GM19035 (cell line): Measurements from ENCODE around the gene MYOM1.

Experiments
- ATAC-seq: cut with Tn5 transposase; IDR thresholded peaks from one replicate; pipeline ENCODE4 v1.9.1; 2021; ENCODE audit not compliant: unreplicated experiment

MYOM1 gene

DNA sequence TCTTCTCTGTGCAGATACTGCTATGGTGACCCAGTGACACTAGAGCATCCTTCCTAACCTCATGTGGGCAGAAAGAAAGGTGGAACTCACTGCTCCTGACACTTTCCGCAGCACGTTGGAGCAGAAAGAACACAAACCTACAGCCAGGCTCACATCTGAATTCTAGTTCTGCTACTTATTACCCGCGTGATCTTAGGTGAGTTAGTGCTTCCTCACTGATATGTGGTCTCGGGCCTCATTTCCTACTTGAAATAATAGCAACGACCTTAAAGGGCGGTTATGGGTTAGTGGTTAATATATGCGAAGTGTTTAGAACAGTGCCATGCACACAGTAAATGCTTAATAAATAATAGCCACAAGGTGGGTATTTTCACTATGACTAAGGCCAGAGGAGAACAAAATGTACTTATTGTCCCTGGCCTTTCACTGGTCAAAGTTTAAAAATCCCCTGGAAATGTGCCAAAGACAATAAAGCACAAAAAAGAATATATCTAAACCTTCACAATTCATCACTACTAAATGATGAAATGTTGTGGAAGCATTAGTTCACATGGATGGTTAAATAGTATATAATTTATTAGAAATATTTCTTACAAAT, 66.6 kb downstream of the MYOM1 start:
- peak; percentile 71 for ATAC-seq

GRCh38 chr18:3152294-3152693, 67.5 kb downstream of the MYOM1 start:
- no peak for ATAC-seq

DNA sequence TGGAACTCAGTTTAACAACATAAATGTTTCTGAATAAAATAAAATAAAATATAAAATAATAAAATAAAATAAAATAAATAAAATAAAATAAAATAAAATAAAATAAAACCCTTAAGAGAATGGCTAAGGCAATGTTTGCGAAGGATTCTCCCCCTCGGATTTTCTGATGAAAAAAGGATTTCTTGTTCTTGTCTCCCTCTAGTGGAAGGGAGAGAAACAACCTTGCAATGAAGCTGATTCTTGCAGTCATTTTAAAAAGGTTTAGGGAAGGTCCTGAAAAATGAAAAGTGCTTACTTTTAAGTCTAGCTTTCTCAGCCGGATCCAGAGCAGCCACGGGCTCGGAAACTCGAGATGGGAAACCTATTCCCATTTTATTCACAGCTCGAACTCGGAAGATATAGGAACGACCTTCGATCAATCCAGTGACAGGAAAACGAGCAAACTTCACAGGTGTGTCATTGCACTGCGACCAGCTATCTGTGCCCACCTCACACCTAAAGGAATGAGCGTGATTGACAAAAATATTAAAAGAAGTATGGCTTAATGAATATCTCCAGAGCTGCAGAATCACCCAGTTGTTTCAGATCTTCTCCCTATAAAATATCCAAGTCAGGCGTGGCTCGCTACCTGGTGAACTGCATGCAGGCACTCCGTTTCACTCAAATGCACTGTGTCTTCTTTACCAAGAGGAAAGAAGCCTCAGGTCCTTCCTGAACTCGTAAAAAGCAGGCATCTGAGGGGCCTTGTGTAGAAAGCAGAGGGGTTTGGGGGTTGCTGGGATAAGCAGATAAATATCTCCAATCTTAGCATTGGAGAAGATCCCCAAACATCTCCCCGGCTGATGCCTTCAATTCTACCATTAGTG, 68.1 kb downstream of the MYOM1 start:
- ATAC-seq, result no peak

GRCh38 chr18:3150688-3151087, 69.1 kb downstream of the MYOM1 start:
- ATAC-seq, result no peak

DNA sequence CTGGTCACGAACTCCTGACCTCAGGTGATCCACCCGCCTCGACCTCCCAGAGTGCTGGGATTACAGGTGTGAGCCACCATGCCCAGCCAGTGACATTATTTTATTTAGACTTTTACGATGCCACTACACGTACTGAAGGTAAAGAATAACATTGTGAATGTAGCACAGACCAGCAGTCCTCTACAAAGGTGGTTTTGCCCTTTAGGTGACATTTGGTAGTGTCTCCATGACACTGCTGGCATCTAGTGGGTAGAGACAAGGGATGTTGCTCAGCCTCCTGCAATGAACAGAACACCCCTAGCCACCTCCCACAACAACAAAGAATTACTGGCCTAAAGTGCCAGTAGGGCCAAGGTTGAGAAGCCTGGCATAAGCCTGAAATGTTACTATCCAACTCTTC, 69.5 kb downstream of the MYOM1 start:
- no peak for ATAC-seq

GRCh38 chr18:3148930-3149535, 70.7 kb downstream of the MYOM1 start:
- no peak for ATAC-seq

DNA sequence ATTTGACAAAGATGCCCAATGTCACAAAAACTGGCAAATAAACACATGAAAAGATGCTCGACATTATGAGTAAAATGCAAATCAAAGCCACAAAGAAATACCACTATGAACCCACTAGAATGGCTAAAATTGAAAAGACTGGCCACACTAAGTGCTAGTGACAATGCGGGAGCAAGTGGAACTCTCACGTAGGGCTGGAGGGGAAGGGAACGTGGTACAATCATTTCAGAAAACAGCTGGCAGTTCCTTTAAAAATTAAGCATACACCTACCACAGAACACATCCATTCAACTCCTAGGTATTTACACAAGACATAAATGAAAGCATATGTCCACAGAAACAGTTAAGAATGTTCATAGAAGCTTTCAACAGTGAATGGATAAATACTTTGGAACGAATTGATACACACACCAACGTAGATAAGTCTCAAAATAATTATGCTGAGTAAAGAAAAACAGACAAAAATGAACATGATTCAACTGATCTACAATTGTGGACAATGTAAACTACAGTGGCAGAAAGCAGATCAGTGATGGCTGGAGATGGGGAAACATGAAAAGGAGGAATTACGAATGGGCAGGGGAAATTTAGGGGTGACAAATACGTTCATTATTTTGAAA, 71.7 kb downstream of the MYOM1 start:
- ATAC-seq, result no peak

- no peak for ATAC-seq
Observed at GRCh38 chr18:3140986-3141639, 78.7 kb downstream of the MYOM1 start.

DNA sequence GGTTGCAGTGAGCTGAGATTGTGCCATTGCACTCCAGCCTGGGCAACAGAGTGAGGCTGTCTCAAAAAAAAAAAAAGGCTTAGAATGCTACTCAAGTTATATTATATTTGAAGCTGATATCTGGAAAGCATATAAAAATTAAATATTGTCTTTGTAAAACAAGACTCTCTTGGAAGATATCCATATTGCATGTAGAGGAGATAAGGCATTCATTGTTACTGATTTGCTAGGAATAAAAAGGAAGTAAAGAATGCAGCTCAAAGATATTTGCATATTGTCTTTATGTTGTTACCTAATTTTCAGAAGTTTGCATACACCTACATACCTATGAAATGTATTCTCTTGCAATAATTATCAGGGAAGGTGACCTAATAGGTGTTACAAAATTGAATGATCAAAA, 79.4 kb downstream of the MYOM1 start:
- no peak for ATAC-seq

DNA sequence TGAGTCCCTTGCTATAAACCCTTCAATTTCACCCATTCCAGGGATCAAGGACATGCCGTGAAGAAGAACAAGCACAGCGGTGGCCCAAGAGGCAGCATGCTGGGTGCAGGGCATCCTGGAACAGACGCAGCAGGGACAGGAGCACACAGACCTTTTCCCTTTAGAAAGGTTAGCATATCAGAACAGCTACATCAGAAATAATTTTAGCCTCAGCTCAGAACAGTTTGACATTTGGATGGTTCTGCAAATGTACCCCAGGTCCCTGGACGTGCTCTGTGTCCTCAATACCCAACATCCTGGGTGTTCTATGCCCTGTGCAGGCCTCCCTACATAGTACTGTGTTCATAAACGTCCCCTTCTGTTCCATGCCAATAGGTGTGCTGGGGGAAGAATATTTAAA, 80.4 kb downstream of the MYOM1 start:
- no peak for ATAC-seq

DNA sequence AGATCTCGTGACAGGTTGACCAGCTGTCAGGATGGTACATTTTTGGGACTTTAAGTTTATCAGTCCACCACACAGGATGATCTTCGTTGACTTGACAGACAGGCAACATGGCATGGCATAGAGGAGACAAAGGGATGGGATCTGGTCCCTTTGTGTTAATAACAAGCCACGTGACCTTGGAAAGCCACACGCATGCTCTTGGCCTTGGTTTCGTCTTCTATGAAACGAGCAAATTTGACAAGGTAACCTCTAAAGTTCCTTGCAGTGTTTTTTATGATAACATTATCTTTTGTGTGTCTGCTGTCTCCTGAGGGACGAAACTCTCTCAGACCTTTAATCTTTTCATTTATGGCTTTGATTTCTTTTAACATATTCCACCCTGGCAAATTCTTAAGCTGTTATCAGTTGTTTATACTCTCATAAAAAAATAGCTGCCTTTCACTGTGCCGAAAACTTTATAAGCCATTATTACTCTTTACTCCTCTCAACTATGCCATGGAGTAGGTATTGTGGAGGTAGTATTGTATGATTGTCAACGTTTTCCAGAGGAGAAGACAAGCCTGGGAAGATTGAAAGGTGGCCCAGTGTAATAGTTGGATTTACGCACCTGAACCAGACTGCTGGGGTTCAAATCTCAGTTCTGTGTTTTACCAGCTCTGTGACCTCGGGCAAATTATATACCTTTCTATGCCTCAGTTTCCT, 81.3 kb downstream of the MYOM1 start:
- ATAC-seq, result no peak

DNA sequence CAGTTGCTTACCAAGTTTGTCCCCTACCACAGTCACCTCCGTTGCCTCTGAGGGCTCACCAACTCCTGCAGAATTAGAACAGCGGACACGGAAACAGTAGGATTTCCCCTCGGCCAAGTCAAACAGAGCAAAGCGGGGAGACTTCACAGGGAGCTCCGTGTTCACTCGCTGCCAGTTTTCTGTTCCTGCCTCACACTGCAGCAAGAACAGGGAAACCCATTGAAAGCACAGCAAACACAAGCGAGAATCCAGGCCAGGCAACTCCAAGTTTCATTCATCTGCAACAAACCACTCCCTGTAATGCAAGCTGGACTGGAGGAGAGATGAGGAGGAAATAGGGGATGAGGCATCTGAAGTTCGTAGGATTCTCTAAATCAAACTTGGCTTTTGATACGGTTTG, 84.2 kb downstream of the MYOM1 start:
- ATAC-seq, result no peak

DNA sequence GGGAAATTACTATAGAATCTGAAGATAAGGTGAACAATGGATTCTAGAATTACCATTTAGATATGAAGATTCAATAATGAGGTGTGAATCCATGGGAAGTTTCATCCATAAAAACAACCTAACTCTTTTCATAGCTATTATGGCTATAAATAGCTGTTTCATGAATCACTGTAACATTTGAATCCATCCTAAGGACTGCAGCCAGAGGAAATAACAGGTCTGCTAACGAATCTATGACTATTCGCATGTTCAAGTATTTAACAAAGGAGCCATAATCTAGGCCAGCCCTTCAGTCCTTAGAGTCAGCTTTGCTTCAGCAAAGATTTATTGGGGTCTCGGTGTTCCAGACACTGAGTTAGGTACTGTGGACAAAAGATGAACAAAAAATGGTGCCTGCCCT, 87.1 kb downstream of the MYOM1 start:
- no peak for ATAC-seq

DNA sequence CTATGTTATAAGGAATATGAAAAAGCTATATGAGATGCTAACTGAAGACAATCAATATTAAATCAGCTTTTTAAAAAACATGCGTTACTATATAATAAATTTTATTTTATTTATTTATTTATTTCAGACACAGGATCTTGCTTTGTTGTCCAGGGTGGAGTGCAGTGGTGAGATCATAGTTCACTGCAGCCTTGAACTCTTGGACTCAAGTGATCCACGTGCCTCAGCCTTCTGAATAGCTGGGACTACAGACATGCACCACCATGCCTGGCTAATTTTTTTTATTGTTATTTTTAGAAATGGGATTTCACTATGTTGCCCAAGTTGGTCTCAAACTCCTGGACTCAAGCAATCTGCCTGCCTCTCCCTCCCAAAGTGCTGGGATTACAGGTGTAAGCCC, 89.4 kb downstream of the MYOM1 start:
- no peak for ATAC-seq

DNA sequence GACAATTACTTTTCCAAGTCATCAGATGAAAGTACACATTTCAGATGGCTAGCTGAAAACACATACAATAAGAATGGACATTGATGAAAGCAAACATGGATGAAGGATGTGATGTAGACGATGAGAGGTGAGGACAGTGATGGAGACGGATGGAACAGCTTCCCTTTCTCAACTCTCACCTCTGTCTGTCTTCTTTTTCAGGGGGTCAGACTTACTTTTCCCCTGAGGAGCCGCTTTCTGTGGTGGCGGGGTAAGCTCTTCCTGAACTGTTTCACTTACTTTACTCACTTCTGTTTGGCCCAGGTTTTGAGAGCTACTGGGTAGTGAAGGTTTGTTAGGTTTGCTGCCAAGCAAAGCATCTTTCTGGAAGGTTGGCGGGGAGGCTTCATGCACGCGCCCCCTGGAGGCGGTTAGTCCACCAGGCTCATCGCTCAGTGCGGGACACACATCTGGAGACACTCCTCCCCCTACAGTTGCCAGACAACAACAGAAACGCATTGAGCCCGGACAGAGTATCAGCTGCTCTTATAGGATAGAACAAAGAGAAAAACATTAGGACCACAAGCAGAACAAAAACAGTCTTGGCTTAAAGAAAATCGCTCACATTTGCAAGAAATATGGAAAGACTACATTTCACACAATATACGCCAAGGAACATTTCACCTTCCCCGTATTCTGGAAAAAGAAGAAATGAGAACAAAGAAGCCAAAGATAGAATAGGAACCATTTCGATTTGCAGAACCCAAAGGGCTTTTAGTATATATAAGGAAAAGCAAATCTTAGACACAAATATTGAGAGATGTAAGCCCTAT, 90.5 kb downstream of the MYOM1 start:
- peak; percentile 90 for ATAC-seq

DNA sequence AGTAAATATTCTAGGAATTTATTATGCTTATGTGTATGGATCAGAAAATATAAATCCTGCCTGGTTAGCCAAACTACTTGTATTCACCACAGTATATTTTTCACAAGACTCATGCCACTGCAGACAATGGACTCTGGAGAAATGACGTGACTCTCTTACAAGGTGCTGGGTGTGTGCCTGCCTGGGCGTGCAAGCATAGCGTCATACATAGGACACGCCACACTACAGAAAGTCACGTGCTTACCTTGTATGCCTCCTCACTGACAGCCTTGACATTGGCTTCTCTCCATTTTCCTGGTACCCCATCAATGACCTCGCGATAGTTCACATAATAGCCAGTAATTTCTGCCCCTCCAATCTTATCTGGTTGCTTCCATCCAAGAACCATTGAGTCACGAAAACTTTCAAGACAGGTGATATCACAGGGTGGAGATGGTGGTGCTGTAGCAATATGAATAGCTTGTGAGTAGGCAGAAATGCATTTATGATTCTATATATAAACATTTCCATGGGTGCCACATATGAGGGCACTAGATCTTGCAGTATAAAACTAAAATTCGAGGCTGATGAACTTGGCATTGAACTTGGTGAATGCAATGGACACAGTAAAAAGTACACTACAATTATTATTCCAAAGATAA, 93.2 kb downstream of the MYOM1 start:
- no peak for ATAC-seq

- no peak for ATAC-seq
Observed at GRCh38 chr18:3124822-3125221, 94.9 kb downstream of the MYOM1 start.

GRCh38 chr18:3122851-3123250, 96.9 kb downstream of the MYOM1 start:
- no peak for ATAC-seq

DNA sequence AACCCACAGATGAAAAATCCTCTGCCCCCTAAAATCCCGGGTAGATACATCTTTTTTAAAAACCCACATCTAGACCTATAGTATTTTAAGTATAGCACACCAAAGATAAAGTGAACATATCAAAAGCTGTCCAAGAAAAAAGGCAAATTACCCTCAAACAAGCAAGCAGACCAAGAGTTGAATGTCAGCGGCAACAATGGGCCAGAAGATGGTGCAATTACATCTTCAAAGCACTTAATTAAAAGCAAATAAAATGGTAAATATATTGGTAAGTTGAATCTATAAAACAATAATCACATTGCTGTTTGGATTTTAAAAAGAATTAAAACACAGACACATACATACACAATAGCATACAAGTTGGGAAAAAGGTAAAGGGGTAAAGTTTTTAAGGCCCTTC, 98.5 kb downstream of the MYOM1 start:
- ATAC-seq, result no peak
